ENCODE data around the gene SKA1.

GRCh38 chr18:50372743-50373142, 2.1 kb upstream of the SKA1 start:
- TF ChIP-seq POLR2A (IDR thresholded peaks at IDR 0.05; ENCODE audit: low read length) (no peak), GATA1 (IDR thresholded peaks at IDR 0.05; ENCODE audit: low read depth, low read length) (no peak)
